GM20000 (cell line): Measurements from ENCODE around the gene ENPP1.
A peak's percentile ranks its signal among the peaks of the same experiment; 100 is the strongest.
"Not testable (repeated sequence)": the region's sequence is repeated elsewhere in the genome, so short reads cannot be mapped to it uniquely, and the experiment has no call there.

Experiments
- DNase-seq: peaks from one replicate; pipeline ENCODE4 v3.0.0; 2012; ENCODE audit warnings: low spot score
- TF ChIP-seq, protein P1 (sequence below): IDR thresholded peaks from 2 replicates; pipeline ENCODE4 v1.5.1; 2012; ENCODE audit warnings: mild to moderate bottlenecking, control low read depth; ENCODE audit errors: extremely low read depth, missing control alignments

The ENPP1 gene

DNA sequence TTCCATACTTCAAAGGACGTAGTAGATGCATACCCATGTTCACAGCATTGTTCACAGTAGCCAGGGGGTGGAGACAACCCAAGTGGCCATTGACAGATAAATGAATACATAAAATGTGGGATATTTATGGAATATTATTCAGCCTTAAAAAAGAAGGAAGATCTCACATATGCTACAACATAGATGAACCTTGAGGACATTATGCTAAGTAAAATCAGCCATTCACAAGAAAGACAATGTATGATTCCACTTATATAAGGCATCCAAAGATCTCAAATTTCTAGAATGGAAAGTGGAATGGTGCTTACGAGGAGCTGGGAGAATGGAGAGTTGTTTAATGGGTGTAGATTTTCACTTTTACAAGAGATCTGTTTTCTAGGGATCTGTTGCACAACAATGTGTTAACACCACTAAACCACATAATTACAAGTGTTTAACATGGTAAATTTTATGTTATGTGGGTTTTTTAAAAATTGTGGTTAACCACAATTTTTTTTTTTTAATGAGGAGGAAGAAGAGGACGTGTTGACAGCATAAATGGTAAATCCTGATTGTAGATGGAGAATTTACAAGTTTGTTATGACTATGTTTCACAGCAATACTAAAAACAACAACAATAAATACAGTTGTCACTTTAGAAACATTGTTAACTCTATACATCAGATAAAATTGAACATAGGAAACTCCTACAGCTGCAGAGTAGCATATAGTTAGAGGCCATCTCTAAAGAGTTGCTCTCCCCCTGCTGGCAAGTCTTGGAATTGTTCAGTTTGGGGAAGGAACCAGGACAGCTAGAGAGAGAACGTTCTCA is 101.8 kb downstream of the ENPP1 start:
- TF ChIP-seq, protein P1, sequence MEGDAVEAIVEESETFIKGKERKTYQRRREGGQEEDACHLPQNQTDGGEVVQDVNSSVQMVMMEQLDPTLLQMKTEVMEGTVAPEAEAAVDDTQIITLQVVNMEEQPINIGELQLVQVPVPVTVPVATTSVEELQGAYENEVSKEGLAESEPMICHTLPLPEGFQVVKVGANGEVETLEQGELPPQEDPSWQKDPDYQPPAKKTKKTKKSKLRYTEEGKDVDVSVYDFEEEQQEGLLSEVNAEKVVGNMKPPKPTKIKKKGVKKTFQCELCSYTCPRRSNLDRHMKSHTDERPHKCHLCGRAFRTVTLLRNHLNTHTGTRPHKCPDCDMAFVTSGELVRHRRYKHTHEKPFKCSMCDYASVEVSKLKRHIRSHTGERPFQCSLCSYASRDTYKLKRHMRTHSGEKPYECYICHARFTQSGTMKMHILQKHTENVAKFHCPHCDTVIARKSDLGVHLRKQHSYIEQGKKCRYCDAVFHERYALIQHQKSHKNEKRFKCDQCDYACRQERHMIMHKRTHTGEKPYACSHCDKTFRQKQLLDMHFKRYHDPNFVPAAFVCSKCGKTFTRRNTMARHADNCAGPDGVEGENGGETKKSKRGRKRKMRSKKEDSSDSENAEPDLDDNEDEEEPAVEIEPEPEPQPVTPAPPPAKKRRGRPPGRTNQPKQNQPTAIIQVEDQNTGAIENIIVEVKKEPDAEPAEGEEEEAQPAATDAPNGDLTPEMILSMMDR = peak; percentile 56
- DNase-seq = peak; percentile 61

- TF ChIP-seq, protein P1 = no peak
- no peak for DNase-seq
Measured at GRCh38 chr6:131910219-131910589, 102.4 kb downstream of the ENPP1 start.

- TF ChIP-seq, protein P1 = no peak
Measured at GRCh38 chr6:131910956-131911355, 103.1 kb downstream of the ENPP1 start.

DNA sequence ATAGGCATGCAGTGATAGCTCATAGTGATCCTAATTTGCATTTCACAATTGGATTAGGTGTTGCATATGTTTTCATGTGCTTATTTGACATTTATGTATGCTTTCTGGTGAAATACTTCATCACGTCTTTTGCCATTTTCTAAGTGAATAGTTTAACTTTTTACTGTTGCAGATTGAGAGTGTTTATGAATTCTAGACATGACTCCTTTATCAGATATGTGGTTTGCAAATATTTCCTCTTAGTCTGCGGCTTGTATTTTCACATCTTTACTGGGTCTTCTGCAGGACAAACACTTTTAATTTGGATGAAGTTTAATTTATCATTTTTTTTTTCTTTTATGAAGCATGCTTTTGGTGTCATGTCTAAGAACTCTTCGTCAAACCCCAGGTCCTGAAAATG is 104.1 kb downstream of the ENPP1 start:
- DNase-seq = no peak
- TF ChIP-seq, protein P1 = no peak

More at GRCh38 chr6:131910956-131911355, 103.1 kb downstream of the ENPP1 start:
- no peak for DNase-seq

GRCh38 chr6:131914234-131914633 is 106.4 kb downstream of the ENPP1 start:
- no peak for DNase-seq
- TF ChIP-seq, protein P1 = no peak

DNA sequence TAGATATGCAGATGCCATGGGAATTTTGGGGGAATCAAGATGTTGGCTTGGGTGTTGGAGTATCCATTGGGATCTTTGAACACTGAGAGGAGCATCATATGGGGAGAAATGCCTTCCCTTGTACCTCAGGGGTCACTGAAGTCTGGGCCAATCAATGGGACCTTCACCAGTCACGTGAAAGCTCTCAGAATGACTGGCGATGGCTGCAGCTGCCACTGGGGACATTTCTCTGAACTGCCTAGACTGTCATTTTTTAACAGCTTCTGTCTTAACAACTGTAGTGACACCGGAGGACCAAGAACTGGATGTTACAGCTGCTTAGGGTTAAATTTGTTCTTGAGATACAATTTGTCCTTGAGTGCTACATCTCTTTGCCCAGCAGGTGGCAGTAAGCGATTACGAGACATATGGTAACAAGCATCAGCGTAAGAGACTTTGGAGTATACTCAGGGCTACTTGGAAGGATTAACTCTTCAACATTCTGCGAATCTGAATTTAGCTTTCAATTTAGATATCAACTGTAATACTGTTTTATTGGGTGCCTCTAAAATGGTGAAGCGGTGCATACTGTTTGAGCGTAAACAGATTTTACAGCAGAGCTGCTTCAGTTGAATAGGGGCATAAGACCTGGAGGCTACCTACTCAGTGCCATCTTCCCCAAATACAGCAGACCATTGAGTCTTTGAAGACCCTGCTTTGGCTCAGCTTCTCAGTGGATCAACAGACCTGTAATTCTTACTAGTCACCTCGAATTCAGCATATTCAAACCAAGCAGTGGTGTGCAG is 107.3 kb downstream of the ENPP1 start:
- peak; percentile 51 for DNase-seq
- TF ChIP-seq, protein P1 = peak; percentile 55

GRCh38 chr6:131916091-131916796 is 108.4 kb downstream of the ENPP1 start:
- DNase-seq = not testable (repeated sequence)
